ENCODE measurements around the gene DUOX1. TPM values are rescaled to one million over a fixed set of nuclear protein-coding genes. Genes with fewer than 3 reads are reported as not detected.

Gene DUOX1
- total RNA-seq, 4 donors from 2014 or later = 0.14 to 4.1 (median 0.64) TPM; not detected in 1

DNA sequence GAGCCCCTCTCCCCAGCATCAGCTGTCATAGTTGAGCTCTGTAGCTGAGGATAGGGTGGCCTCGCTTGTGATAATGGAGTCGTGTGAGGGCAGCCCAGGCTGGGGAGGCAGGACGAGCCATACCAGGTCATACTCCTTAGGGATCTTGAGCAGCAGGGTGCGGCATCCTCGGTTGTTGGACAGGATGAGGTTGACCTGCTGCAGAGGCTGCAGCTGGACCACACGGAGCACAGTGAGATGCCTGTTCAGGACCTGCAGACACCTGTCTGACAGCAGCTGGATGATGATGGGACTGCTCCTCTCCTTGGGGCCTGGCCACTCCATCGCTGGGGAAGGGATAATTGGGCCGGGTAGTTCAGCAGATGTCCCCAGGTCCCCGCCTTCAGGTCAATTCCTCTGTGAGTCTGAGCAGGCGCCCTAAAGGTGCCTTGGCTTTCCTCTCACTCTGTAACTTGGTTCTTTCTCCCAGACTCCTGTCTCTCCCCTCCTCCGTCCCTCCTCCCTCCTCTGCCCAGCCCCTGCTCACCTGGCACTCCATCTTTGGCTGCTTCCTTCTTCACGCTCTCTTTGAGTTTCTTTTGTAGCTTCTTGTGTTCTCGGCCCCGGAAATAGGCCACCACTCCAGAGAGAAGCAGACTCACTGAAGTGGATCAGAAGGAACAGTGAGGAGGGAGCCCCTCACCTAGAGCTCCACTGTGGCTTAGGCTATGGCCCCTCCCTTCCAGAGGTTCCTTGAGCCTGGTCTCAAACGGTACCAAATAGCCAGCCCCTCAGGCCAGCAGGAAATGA is 23.6 kb upstream of the DUOX1 start:
- H3K27me3 ChIP-seq = peaks cover 22% of the 10 kb centered on the region
- H3K36me3 ChIP-seq = no peaks in the 10 kb centered on the region
- intact Hi-C loops (cut with DNase I; ENCODE audit: low total_unique reads) (no loop called here), in situ Hi-C loops (cut with MboI; ENCODE audit: low pct_ligation_motif_present in 1 of 4, low pct_unique_long_range_greater_than_20kb in 1 of 4, low sequenced_read_pairs in 3 of 4) (loop anchor here in 1 of 4 donors (25.0 kb wide), 1 partner anchor 144 kb away; the partner anchor contains the start of gene TERB2)
- H3K4me3 ChIP-seq = no peak overlapping the region
- H3K4me1 ChIP-seq = no peaks in the 10 kb centered on the region
- TF ChIP-seq POLR2AphosphoS5 (IDR thresholded peaks at IDR 0.05) = no peak
- TF ChIP-seq, protein P1, sequence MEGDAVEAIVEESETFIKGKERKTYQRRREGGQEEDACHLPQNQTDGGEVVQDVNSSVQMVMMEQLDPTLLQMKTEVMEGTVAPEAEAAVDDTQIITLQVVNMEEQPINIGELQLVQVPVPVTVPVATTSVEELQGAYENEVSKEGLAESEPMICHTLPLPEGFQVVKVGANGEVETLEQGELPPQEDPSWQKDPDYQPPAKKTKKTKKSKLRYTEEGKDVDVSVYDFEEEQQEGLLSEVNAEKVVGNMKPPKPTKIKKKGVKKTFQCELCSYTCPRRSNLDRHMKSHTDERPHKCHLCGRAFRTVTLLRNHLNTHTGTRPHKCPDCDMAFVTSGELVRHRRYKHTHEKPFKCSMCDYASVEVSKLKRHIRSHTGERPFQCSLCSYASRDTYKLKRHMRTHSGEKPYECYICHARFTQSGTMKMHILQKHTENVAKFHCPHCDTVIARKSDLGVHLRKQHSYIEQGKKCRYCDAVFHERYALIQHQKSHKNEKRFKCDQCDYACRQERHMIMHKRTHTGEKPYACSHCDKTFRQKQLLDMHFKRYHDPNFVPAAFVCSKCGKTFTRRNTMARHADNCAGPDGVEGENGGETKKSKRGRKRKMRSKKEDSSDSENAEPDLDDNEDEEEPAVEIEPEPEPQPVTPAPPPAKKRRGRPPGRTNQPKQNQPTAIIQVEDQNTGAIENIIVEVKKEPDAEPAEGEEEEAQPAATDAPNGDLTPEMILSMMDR (IDR thresholded peaks at IDR 0.05) = no peak
- no peak for TF ChIP-seq POLR2A (IDR thresholded peaks at IDR 0.05)
- TF ChIP-seq EP300 (IDR thresholded peaks at IDR 0.05; ENCODE audit: low read depth) = no peak
- WGBS, 2 donors (ENCODE audit: low coverage in 1 of 2) = 85% methylated on average over 15 of the region's 15 CpGs; no CpG with 5 or more reads in 1 of the 2 donors
- no peaks in the 10 kb centered on the region for H3K9me3 ChIP-seq
- H3K27ac ChIP-seq = no peak overlapping the region
- no peak for DNase-seq

DNA sequence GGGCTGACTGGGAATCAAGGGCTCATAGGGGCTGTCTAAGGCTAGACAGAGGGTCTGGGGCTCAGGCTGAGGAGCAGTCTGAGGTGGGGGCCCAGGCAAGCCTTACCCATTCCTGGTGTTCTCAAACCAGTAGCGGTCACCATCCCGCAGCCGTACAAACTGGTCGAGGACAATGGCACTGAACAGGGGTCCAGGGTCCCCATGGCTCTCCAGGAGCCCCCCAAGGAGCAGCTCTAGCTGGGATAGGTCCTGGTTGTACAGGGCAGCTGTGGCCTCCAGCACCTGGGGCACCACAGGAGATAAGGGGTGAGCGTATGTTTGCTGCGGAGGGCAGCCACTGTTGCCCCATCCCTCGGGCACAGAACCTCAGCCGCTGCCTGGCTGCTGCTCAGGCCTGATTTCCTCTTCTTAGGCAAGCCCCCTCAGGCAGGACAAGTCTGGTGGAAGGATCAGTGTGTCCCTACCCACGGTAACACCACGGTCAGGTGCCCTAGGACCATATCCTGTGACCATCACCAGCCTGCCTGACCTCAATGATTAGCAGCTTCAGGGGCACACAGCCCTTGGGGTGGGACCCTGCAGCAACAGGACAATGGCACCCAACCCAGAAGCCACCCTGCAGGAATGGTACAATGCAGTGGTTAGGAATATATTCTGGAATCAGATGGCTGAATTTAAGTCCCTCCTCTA is 21.7 kb upstream of the DUOX1 start:
- in situ Hi-C loops (cut with MboI; ENCODE audit: low pct_ligation_motif_present in 1 of 4, low pct_unique_long_range_greater_than_20kb in 1 of 4, low sequenced_read_pairs in 3 of 4) = loop anchor here in 1 of 4 donors (25.0 kb wide), 1 partner anchor 146 kb away; the partner anchor contains the start of gene TERB2
- Histone ChIP-seq H3K4me1 (peaks cover 4 to 9% (median 6%) of the 10 kb centered on the region in 4 donors), H3K27ac (no peak overlapping the region), H3K9me3 (no peaks in the 10 kb centered on the region), H3K36me3 (no peaks in the 10 kb centered on the region), H3K4me3 (no peak overlapping the region), H3K27me3 (peaks cover 41% of the 10 kb centered on the region)
- WGBS, 2 donors (ENCODE audit: low coverage in 1 of 2) = 94 to 95% methylated on average over 4 to 9 of the region's 10 CpGs
- intact Hi-C loops (cut with DNase I; ENCODE audit: low total_unique reads) = no loop called here
- TF ChIP-seq EP300 (IDR thresholded peaks at IDR 0.05; ENCODE audit: low read depth) = no peak
- no peak for DNase-seq

DNA sequence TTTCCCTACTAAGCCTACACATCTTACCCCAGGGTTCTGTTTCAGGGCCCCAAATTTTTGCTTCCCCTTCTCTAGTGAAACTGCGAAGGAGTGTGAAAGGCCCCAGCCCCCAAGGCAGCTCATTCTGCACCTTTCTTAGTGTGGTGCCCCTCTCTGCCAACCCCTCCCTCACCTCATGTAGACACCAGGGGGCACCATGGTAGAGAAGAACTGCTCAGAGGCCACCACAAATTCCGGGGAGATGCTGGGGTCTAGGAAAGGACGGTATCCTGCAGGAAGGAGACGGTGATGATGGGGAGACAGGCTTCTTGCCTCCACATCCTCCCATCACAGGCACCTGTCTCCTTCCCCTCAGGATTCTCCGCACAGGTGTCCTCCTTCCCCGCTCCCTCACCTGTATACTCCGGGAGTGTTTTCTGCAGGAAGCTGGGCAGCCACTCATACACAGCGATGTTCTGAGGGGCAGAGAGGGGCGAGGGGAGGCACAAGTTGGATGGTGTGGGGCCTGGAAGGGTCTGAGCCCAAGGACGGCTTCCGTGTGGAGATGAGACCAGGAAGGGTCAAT is 19.5 kb upstream of the DUOX1 start:
- TF ChIP-seq POLR2A (IDR thresholded peaks at IDR 0.05) = no peak
- no peak for TF ChIP-seq POLR2AphosphoS5 (IDR thresholded peaks at IDR 0.05)
- TF ChIP-seq, protein P1 (IDR thresholded peaks at IDR 0.05) = no peak
- TF ChIP-seq EP300 (IDR thresholded peaks at IDR 0.05; ENCODE audit: low read depth) = no peak
- intact Hi-C loops (cut with DNase I; ENCODE audit: low total_unique reads) (no loop called here), in situ Hi-C loops (cut with MboI; ENCODE audit: low pct_ligation_motif_present in 1 of 4, low pct_unique_long_range_greater_than_20kb in 1 of 4, low sequenced_read_pairs in 3 of 4) (loop anchor here in 1 of 4 donors (25.0 kb wide), 1 partner anchor 148 kb away; the partner anchor contains the start of gene TERB2)
- Histone ChIP-seq H3K27me3 (peaks cover 64% of the 10 kb centered on the region), H3K27ac (no peak overlapping the region), H3K4me3 (no peak overlapping the region), H3K4me1 (peaks cover 4 to 19% (median 16%) of the 10 kb centered on the region in 4 donors), H3K36me3 (no peaks in the 10 kb centered on the region), H3K9me3 (no peaks in the 10 kb centered on the region)
- no peak for DNase-seq
- WGBS, 2 donors (ENCODE audit: low coverage in 1 of 2) = 0 to 56% methylated on average over 1 to 11 of the region's 11 CpGs

DNA sequence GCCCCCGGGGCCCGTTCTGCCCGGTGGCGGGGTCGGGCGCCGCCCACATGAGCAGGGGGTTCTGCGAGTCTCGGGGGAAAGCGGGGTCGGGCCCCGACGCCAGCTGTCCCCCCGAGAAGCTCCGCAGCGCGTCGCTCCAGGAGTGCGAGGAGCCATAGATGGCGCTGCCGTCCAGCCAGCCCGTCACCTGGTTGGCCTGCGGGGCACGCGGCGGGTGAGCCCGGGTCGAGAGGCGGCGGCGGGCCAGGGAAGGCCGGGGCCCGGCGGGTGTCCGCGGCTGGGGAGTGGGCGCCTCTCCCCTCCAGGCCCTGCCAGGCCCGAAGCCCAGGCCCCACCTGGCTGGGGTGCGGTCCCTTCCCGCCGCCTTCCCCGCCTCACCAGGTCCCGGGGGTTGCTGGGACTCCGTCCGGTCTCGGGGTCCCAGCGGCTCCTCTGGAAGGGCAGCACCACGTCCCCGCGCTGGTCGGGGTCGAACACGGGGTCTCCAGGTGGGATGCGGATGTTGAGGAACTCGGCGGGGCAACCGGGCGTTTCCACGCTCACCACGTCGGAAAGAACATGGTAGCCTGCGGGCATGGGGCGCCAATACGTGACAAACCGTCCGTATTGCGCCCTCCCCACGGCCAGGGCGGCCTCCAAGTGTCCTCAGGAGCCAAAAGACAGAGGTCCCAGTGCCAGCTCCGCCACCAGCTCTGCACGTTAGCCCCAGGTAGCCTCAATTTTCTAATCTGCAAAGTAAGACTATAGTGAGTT is 18.2 kb upstream of the DUOX1 start:
- Histone ChIP-seq H3K9me3 (no peaks in the 10 kb centered on the region), H3K36me3 (no peaks in the 10 kb centered on the region), H3K27me3 (peaks cover 76% of the 10 kb centered on the region), H3K27ac (no peak overlapping the region), H3K4me1 (peaks cover 8 to 22% (median 17%) of the 10 kb centered on the region in 4 donors), H3K4me3 (no peak overlapping the region)
- WGBS, 2 donors (ENCODE audit: low coverage in 1 of 2) = 20 to 63% methylated on average over 1 to 56 of the region's 71 CpGs
- no peak for DNase-seq
- in situ Hi-C loops (cut with MboI; ENCODE audit: low pct_ligation_motif_present in 1 of 4, low pct_unique_long_range_greater_than_20kb in 1 of 4, low sequenced_read_pairs in 3 of 4) = loop anchor here in 1 of 4 donors (25.0 kb wide), 1 partner anchor 149 kb away; the partner anchor contains the start of gene TERB2
- intact Hi-C loops (cut with DNase I; ENCODE audit: low total_unique reads) = no loop called here
- TF ChIP-seq EP300 (IDR thresholded peaks at IDR 0.05; ENCODE audit: low read depth) (no peak), POLR2A (IDR thresholded peaks at IDR 0.05) (no peak), POLR2AphosphoS5 (IDR thresholded peaks at IDR 0.05) (no peak)
- TF ChIP-seq, protein P1 (IDR thresholded peaks at IDR 0.05) = no peak
